Stimulated activated memory B cell treated with anti-CD40 and anti-IgM and Interleukin-4, amounts not matched to agents 10 μg/mL and 1 μg/mL and 100 μg/mL, for 72 hours (primary cell): ENCODE results near the gene RCAN2.

Source experiments
- ATAC-seq: fragments of 150-1000 bp; cut with Tn5 transposase; 2 replicates; pipeline ENCODE4 v1.10.0; 2021
- H3K27ac Mint-ChIP-seq: one replicate; pipeline ENCODE4 v1.8.0; 2022; ENCODE audit warnings: mild to moderate bottlenecking, mixed read lengths
- H3K27me3 Mint-ChIP-seq: one replicate; pipeline ENCODE4 v1.8.0; 2022; ENCODE audit warnings: mixed read lengths
- H3K36me3 Mint-ChIP-seq: one replicate; pipeline ENCODE4 v1.8.0; 2022; ENCODE audit warnings: mixed read lengths
- H3K4me1 Mint-ChIP-seq: one replicate; pipeline ENCODE4 v1.8.0; 2022; ENCODE audit warnings: mixed read lengths
- H3K4me3 Mint-ChIP-seq: one replicate; pipeline ENCODE4 v1.8.0; 2022; ENCODE audit warnings: mild to moderate bottlenecking, moderate library complexity, mixed read lengths
- H3K9me3 Mint-ChIP-seq: one replicate; pipeline ENCODE4 v1.8.0; 2022; ENCODE audit warnings: mixed read lengths

The RCAN2 gene

GRCh38 chr6:46175446-46175845 is 315.8 kb downstream of the RCAN2 start:
- H3K9me3 Mint-ChIP-seq = no peaks in the 10 kb centered on the region
- ATAC-seq = peak; percentile 32
- peaks cover 3% of the 10 kb centered on the region for H3K27me3 Mint-ChIP-seq

DNA sequence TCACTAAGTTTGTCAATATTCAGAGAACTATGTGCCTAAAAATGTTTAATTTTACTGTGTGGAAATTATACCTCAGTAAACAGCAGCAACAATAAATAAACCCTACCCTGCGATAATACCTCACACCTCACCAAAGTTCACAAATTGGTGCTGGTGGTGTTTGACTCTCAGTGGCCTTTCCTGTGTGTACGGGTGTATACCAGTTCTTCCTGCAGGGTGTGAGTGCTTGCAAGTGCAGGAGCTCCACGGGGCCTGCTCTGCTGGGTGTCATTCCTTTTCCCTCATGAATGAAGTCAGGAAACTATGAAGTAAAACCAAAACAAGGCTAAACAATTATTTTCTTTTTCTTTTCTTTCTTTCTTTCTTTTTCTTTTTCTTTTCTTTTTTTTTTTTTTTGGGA is 316.3 kb downstream of the RCAN2 start:
- peaks cover 13% of the 10 kb centered on the region for H3K4me1 Mint-ChIP-seq
- no peaks in the 10 kb centered on the region for H3K9me3 Mint-ChIP-seq
- no peak overlapping the region for H3K27ac Mint-ChIP-seq
- no peak for ATAC-seq
- H3K36me3 Mint-ChIP-seq = no peaks in the 10 kb centered on the region
- no peak overlapping the region for H3K4me3 Mint-ChIP-seq
- H3K27me3 Mint-ChIP-seq = peaks cover 8% of the 10 kb centered on the region

More at GRCh38 chr6:46175446-46175845, 315.8 kb downstream of the RCAN2 start:
- H3K36me3 Mint-ChIP-seq = no peaks in the 10 kb centered on the region
- H3K4me1 Mint-ChIP-seq = peaks cover 8% of the 10 kb centered on the region
- H3K4me3 Mint-ChIP-seq = no peak overlapping the region
- no peak overlapping the region for H3K27ac Mint-ChIP-seq

- Mint-ChIP-seq H3K4me3 (no peak overlapping the region), H3K9me3 (no peaks in the 10 kb centered on the region), H3K36me3 (no peaks in the 10 kb centered on the region), H3K27ac (no peak overlapping the region), H3K27me3 (peaks cover 14% of the 10 kb centered on the region), H3K4me1 (peaks cover 15% of the 10 kb centered on the region)
- no peak for ATAC-seq
These were observed 319.1 kb downstream of the RCAN2 start for GRCh38 chr6:46172176-46172575.
